Activated CD8-positive, alpha-beta memory T cell treated with anti-CD3 and anti-CD28 coated beads, Interleukin-2, amount 50 U/mL, for 4 hours (primary cell): Measurements from ENCODE around the gene MC1R.
"Not testable (repeated sequence)": the region's sequence is repeated elsewhere in the genome, so short reads cannot be mapped to it uniquely, and the experiment has no call there.

Experiments used
- DNase-seq: peaks from one replicate; pipeline ENCODE4 v3.0.0-alpha.2; 2020

Gene MC1R

GRCh38 chr16:89918453-89919347 is at the start of gene MC1R:
Gene MC1R (plus strand): TSS chr16:89918862. CDS start chr16:89919259, 397 bp downstream.
- peak; percentile 41 for DNase-seq

- no peak for DNase-seq
Observed at GRCh38 chr16:89869911-89870310, 48.8 kb upstream of the MC1R start.

GRCh38 chr16:89870440-89870839 is 48.2 kb upstream of the MC1R start:
- no peak for DNase-seq

- DNase-seq: no peak
Observed at GRCh38 chr16:89871895-89872294, 46.8 kb upstream of the MC1R start.

GRCh38 chr16:89873109-89873971 is 45.3 kb upstream of the MC1R start, which contains the start of gene TCF25:
Gene TCF25 (plus strand): TSS chr16:89873592. CDS start chr16:89873668, 76 bp downstream.
- DNase-seq: peak; percentile 86

- DNase-seq: peak; percentile 93
Observed at GRCh38 chr16:89873972-89874689, 44.5 kb upstream of the MC1R start.

GRCh38 chr16:89879123-89879522 is 39.5 kb upstream of the MC1R start:
- not testable (repeated sequence) for DNase-seq

- no peak for DNase-seq
Observed at GRCh38 chr16:89880477-89881367, 37.9 kb upstream of the MC1R start.

- no peak for DNase-seq
Observed at GRCh38 chr16:89881368-89881730, 37.3 kb upstream of the MC1R start.

GRCh38 chr16:89883346-89884040 is 35.2 kb upstream of the MC1R start:
- no peak for DNase-seq

- no peak for DNase-seq
Observed at GRCh38 chr16:89884041-89884421, 34.6 kb upstream of the MC1R start.

GRCh38 chr16:89887243-89887642 is 31.4 kb upstream of the MC1R start:
- no peak for DNase-seq

GRCh38 chr16:89890200-89890599 is 28.5 kb upstream of the MC1R start:
- DNase-seq: no peak

GRCh38 chr16:89890886-89891657 is 27.6 kb upstream of the MC1R start:
- no peak for DNase-seq

- DNase-seq: no peak
Observed at GRCh38 chr16:89892055-89892630, 26.5 kb upstream of the MC1R start.

- no peak for DNase-seq
Observed at GRCh38 chr16:89892635-89893034, 26.0 kb upstream of the MC1R start.

GRCh38 chr16:89893642-89894548 is 24.8 kb upstream of the MC1R start:
- DNase-seq: no peak

- no peak for DNase-seq
Observed at GRCh38 chr16:89895482-89896250, 23.0 kb upstream of the MC1R start.
